GM12878 (cell line): Measurements from ENCODE around the gene ELK4. TPM values are rescaled to one million over a fixed set of nuclear protein-coding genes. Genes with fewer than 3 reads are reported as not detected.

Source experiments
- ATAC-seq: fragments of 200-7000 bp; cut with Tn5 transposase; 3 replicates; pipeline ENCODE4 v1.9.1; 2020; ENCODE audit warnings: mild to moderate bottlenecking, moderate library complexity
- BruUV-seq: library from RNA; stranded (reverse); fragments of 400-500 nt; replicated peaks from 2 replicates; lab custom pipeline; 2021; lab: Mats Ljungman, UMichigan
- CTCF ChIA-PET: fragments of 300-600 bp; sonication (Branson Sonifier 250); formaldehyde crosslinking; extraction: SDS; loops from one replicate; lab custom pipeline; 2021; ENCODE audit warnings: inconsistent platforms; lab: Yijun Ruan, JAX
- POLR2A ChIA-PET: fragments of 350-600 bp; formaldehyde crosslinking; extraction: SDS; loops from one replicate; lab custom pipeline; 2021; ENCODE audit warnings: inconsistent platforms; lab: Charles Lee
- RAD21 ChIA-PET: fragments of 300-600 bp; sonication (Branson Sonifier 250); formaldehyde crosslinking; loops from one replicate; lab custom pipeline; 2023; ENCODE audit warnings: antibody characterized with exemption; ENCODE audit not compliant: unreplicated experiment; lab: Charles Lee
- SMC1A ChIA-PET: fragments of 300-600 bp; sonication (Branson Sonifier 250); formaldehyde crosslinking; loops from one replicate; lab custom pipeline; 2023; ENCODE audit not compliant: unreplicated experiment, uncharacterized antibody; lab: Charles Lee
- DNase-seq: peaks from one replicate; pipeline ENCODE4 v3.0.0-alpha.2; 2011; ENCODE audit warnings: low read depth, low spot score
- FAIRE-seq: peaks from 3 replicates; lab custom pipeline; 2011; peaks lifted over from hg19 to GRCh38; lab: Jason Lieb, UNC
- H2AFZ ChIP-seq: 2 replicates; pipeline ENCODE4 v1.6.0; 2011; ENCODE audit warnings: low read depth, low read length, control low read depth; ENCODE audit not compliant: control insufficient read depth
- H3K27ac ChIP-seq: 2 replicates; pipeline ENCODE4 v1.5.1; 2011; ENCODE audit warnings: control low read depth; ENCODE audit not compliant: control insufficient read depth, insufficient read depth
- H3K27me3 ChIP-seq, 2 experiments: replicated peaks in 1 of 2; 2 replicates each; pipeline versions ENCODE4 v1.6.0 to v1.6.1; 2011; ENCODE audit warnings: low read length in 1 of 2; ENCODE audit not compliant: control insufficient read depth in 2 of 2, insufficient read depth in 2 of 2
- H3K36me3 ChIP-seq, 2 experiments: 2 replicates each; pipeline ENCODE4 v1.5.1; 2011; ENCODE audit warnings: low read length in 1 of 2; ENCODE audit not compliant: control insufficient read depth in 2 of 2, insufficient read depth in 2 of 2
- H3K4me1 ChIP-seq: 2 replicates; pipeline ENCODE4 v1.6.1; 2011; ENCODE audit warnings: mild to moderate bottlenecking, low read length, moderate library complexity, mixed read lengths; ENCODE audit not compliant: control insufficient read depth, insufficient read depth
- H3K4me2 ChIP-seq: 2 replicates; pipeline ENCODE4 v1.6.0; 2011; ENCODE audit warnings: control low read depth; ENCODE audit not compliant: control insufficient read depth, insufficient read depth
- H3K4me3 ChIP-seq: fragments of 200-600 bp; sonication (generic); 2 replicates; pipeline ENCODE4 v1.5.1; 2016
- H3K79me2 ChIP-seq: 2 replicates; pipeline ENCODE4 v1.6.0; 2011; ENCODE audit warnings: low read length; ENCODE audit not compliant: control insufficient read depth, insufficient read depth
- H3K9ac ChIP-seq: 2 replicates; pipeline ENCODE4 v1.8.0; 2011; ENCODE audit warnings: low read length, control low read depth, mixed read lengths; ENCODE audit not compliant: control insufficient read depth, insufficient read depth
- H3K9me3 ChIP-seq: replicated peaks from 3 replicates; pipeline ENCODE4 v1.5.1; 2011; ENCODE audit warnings: mild to moderate bottlenecking, low read length; ENCODE audit not compliant: control insufficient read depth, insufficient read depth
- H4K20me1 ChIP-seq: 2 replicates; pipeline ENCODE4 v1.6.0; 2011; ENCODE audit not compliant: control insufficient read depth, insufficient read depth
- ASH2L ChIP-seq: fragments of 300-600, 200-600 bp; sonication (generic); IDR thresholded peaks from 2 replicates; pipeline ENCODE4 v1.6.1; 2017; ENCODE audit warnings: low read depth, mild to moderate bottlenecking, borderline replicate concordance
- ATF7 ChIP-seq: fragments of 450-650 bp; IDR thresholded peaks from 2 replicates; pipeline ENCODE4 v1.6.1; 2016; ENCODE audit warnings: low read depth, mild to moderate bottlenecking
- CHD1 ChIP-seq: IDR thresholded peaks from 2 replicates; pipeline ENCODE4 v1.6.1; 2012; ENCODE audit warnings: low read depth, low read length, improper control_type of control experiment
- CHD4 ChIP-seq: fragments of 200-600 bp; sonication (generic); IDR thresholded peaks from 2 replicates; pipeline ENCODE4 v1.6.1; 2016; ENCODE audit warnings: mild to moderate bottlenecking
- CREB1 ChIP-seq: IDR thresholded peaks from 2 replicates; pipeline ENCODE4 v1.6.1; 2012; ENCODE audit warnings: low read depth, mild to moderate bottlenecking, inconsistent platforms
- EGR1 ChIP-seq, 2 experiments: IDR thresholded peaks; 1 replicate in 1 of 2; 2 replicates in 1 of 2; pipeline ENCODE4 v1.6.1; 2011 to 2012; ENCODE audit warnings: low read depth in 2 of 2, low read length in 2 of 2, borderline replicate concordance in 1 of 2, mild to moderate bottlenecking in 1 of 2, moderate library complexity in 1 of 2
- HDAC2 ChIP-seq: fragments of 200-600 bp; sonication (generic); IDR thresholded peaks from 2 replicates; pipeline ENCODE4 v1.6.1; 2017
- JUNB ChIP-seq: IDR thresholded peaks from 2 replicates; pipeline ENCODE4 v1.6.1; 2016; ENCODE audit warnings: antibody characterized with exemption, mild to moderate bottlenecking
- JUND ChIP-seq: IDR thresholded peaks from 2 replicates; pipeline ENCODE4 v1.6.1; 2012; ENCODE audit warnings: low read depth, mild to moderate bottlenecking, low read length, improper control_type of control experiment, moderate library complexity
- NBN ChIP-seq: fragments of 450-650 bp; IDR thresholded peaks from 2 replicates; pipeline ENCODE4 v1.6.1; 2016
- NKRF ChIP-seq: fragments of 450-650 bp; conservative IDR thresholded peaks from 2 replicates; pipeline ENCODE4 v1.6.1; 2017; ENCODE audit warnings: mild to moderate bottlenecking, moderate library complexity
- RAD21 ChIP-seq: IDR thresholded peaks from 2 replicates; pipeline ENCODE4 v1.6.1; 2011; ENCODE audit warnings: mild to moderate bottlenecking, low read depth, low read length, moderate library complexity; ENCODE audit not compliant: insufficient read depth
- RB1 ChIP-seq: fragments of 450-650 bp; formaldehyde crosslinking; IDR thresholded peaks from 2 replicates; pipeline ENCODE4 v1.6.1; 2017; ENCODE audit warnings: mild to moderate bottlenecking, borderline replicate concordance
- SMAD5 ChIP-seq: IDR thresholded peaks from 2 replicates; pipeline ENCODE4 v1.6.1; 2016; ENCODE audit warnings: antibody characterized with exemption, low read depth
- ZNF622 ChIP-seq: fragments of 450-650 bp; IDR thresholded peaks from 2 replicates; pipeline ENCODE4 v1.6.1; 2017; ENCODE audit warnings: mild to moderate bottlenecking, inconsistent platforms
- WGBS: methylation state at CpG from one replicate; pipeline ENCODE4 v1.1.6; 2016; ENCODE audit warnings: low lambda C conversion rate; ENCODE audit not compliant: insufficient replicate concordance, insufficient coverage; ENCODE audit errors: missing lambda C conversion rate; 5-methylcytosine and 5-hydroxymethylcytosine counted together
- in situ Hi-C: fragments of 300-500 bp; cut with MboI; formaldehyde crosslinking; loops from 9 replicates; pipeline ENCODE4 v1.14.3; 2018; ENCODE audit warnings: mixed read lengths
- intact Hi-C: fragments of 100-400 bp; cut with micrococcal nuclease; formaldehyde crosslinking; loops from one replicate; pipeline ENCODE4 v1.14.2; 2022; ENCODE audit not compliant: unreplicated experiment
- polyA plus RNA-seq, 11 experiments: library from polyadenylated mRNA; depleted of rRNA in 4 of 11; unstranded in 6 of 11; stranded (reverse) in 5 of 11; fragments of >200 nt; fragmentation: Nextera tagmentation in 4 of 11; fragmentation: Illumina TruSeq in 1 of 11; extraction: Ambion mirVana in 4 of 11; extraction: Trizol in 1 of 11; gene quantifications; 1 replicate in 1 of 11; 2 replicates in 10 of 11; pipeline versions ENCODE4 v1.2.1 to v1.2.3, GENCODE V29; 2011 to 2016; ENCODE audit warnings: inconsistent platforms in 2 of 11, missing spikeins in 2 of 11, low read depth in 1 of 11
- total RNA-seq, 4 experiments: library from RNA; depleted of rRNA in 3 of 4; stranded (reverse); fragments of >200 nt in 3 of 4; fragmentation: Illumina TruSeq in 1 of 4; extraction: Trizol in 1 of 4; gene quantifications; 2 replicates each; pipeline versions ENCODE4 v1.2.1 to v1.2.3, GENCODE V29; 2013 to 2021
- TF ChIP-seq, protein P1 (sequence below): fragments of 150-350 bp; IDR thresholded peaks from 2 replicates; pipeline ENCODE4 v1.6.1; 2014; ENCODE audit warnings: mild to moderate bottlenecking, low read depth, low read length

The ELK4 gene
- total and polyA plus RNA-seq, 10 of the 15 experiments (the other 5 are each of a cell fraction or from before 2014, with no cell fraction given), result 5.2 to 71.5 (median 18.5) TPM

- H3K4me2 ChIP-seq, result no peak overlapping the region
- DNase-seq (no peak), FAIRE-seq (no peak), ATAC-seq (no peak)
- H3K79me2 ChIP-seq, result no peaks in the 10 kb centered on the region
- RAD21 ChIA-PET, result interaction anchor here (6.7 kb wide), 1 partner anchor 35 kb away, joined by 36 read pairs; no protein-coding TSS in a partner anchor
- no peaks in the 10 kb centered on the region for H3K36me3 ChIP-seq
- in situ Hi-C loops, result no loop called here
- H3K27ac ChIP-seq, result no peak overlapping the region
- no TSS peak for BruUV-seq
- H3K27me3 ChIP-seq, result no peaks in the 10 kb centered on the region
- SMC1A ChIA-PET, result interaction anchor here (1.0 to 26.7 kb wide), 2 partner anchors 17 to 31 kb away, joined by 4 to 1008 read pairs; no protein-coding TSS in a partner anchor
- POLR2A ChIA-PET, result no interaction called here
- no peak overlapping the region for H3K9ac ChIP-seq
- intact Hi-C loops, result no loop called here
- peaks cover 37% of the 10 kb centered on the region for H3K4me1 ChIP-seq
- no peaks in the 10 kb centered on the region for H3K9me3 ChIP-seq
- 0 out of 2 replicates have a peak, but pooled peaks cover 7% of the 10 kb centered on the region for H4K20me1 ChIP-seq
- whole genome bisulfite sequencing, result 93% methylated on average over 4 of the region's 4 CpGs
- no peak for TF ChIP-seq JUNB
- no peak for TF ChIP-seq NBN
- no peak for TF ChIP-seq ATF7
- TF ChIP-seq JUND, result no peak
- no peak overlapping the region for H2AFZ ChIP-seq
- no peak overlapping the region for H3K4me3 ChIP-seq
- CTCF ChIA-PET, result interaction anchor here (0.6 to 31.9 kb wide), 5 partner anchors 8 to 189 kb away, joined by 3 to 1339 read pairs (median 65); no protein-coding TSS in a partner anchor
These were observed 43.4 kb upstream of the ELK4 start for GRCh38 chr1:205675247-205675646.

- SMC1A ChIA-PET, result interaction anchor here (1.9 to 26.7 kb wide), 3 partner anchors 14 to 33 kb away, joined by 6 to 1008 read pairs (median 44); no protein-coding TSS in a partner anchor
- Histone ChIP-seq H3K36me3 (no peaks in the 10 kb centered on the region), H3K4me3 (no peak overlapping the region), H3K27me3 (no peaks in the 10 kb centered on the region), H4K20me1 (0 out of 2 replicates have a peak, but pooled peaks cover 7% of the 10 kb centered on the region), H3K4me2 (no peak overlapping the region), H3K9me3 (no peaks in the 10 kb centered on the region), H3K79me2 (peaks cover 3% of the 10 kb centered on the region), H2AFZ (no peak overlapping the region), H3K9ac (no peak overlapping the region), H3K4me1 (peaks cover 51% of the 10 kb centered on the region), H3K27ac (no peak overlapping the region)
- WGBS, result 77% methylated on average over 4 of the region's 4 CpGs
- no TSS peak for BruUV-seq
- RAD21 ChIA-PET, result interaction anchor here (0.7 to 11.4 kb wide), 4 partner anchors 14 to 59 kb away, joined by 3 to 194 read pairs (median 10); no protein-coding TSS in a partner anchor
- CTCF ChIA-PET, result interaction anchor here (1.1 to 31.9 kb wide), 7 partner anchors 15 to 305 kb away, joined by 3 to 1339 read pairs (median 5); no protein-coding TSS in a partner anchor
- ATAC-seq, result no peak
- FAIRE-seq, result no peak
- POLR2A ChIA-PET, result interaction anchor here (0.6 to 0.7 kb wide), 2 partner anchors 82 to 113 kb away, joined by 5 read pairs; no protein-coding TSS in a partner anchor
- in situ Hi-C loops, result no loop called here
- DNase-seq, result no peak
- intact Hi-C loops, result no loop called here
- TF ChIP-seq RB1 (no peak), RAD21 (no peak), ASH2L (no peak), SMAD5 (no peak), CHD4 (no peak), CREB1 (no peak), CHD1 (no peak), ZNF622 (no peak), HDAC2 (no peak), EGR1 (IDR thresholded peaks at IDR 0.05; ENCODE audit: borderline replicate concordance in 1 of 2, low read depth in 2 of 2, low read length in 2 of 2) (no peak), NKRF (no peak)
- TF ChIP-seq, protein P1, sequence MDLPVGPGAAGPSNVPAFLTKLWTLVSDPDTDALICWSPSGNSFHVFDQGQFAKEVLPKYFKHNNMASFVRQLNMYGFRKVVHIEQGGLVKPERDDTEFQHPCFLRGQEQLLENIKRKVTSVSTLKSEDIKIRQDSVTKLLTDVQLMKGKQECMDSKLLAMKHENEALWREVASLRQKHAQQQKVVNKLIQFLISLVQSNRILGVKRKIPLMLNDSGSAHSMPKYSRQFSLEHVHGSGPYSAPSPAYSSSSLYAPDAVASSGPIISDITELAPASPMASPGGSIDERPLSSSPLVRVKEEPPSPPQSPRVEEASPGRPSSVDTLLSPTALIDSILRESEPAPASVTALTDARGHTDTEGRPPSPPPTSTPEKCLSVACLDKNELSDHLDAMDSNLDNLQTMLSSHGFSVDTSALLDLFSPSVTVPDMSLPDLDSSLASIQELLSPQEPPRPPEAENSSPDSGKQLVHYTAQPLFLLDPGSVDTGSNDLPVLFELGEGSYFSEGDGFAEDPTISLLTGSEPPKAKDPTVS, result no peak
These were observed 41.2 kb upstream of the ELK4 start for GRCh38 chr1:205672970-205673369.
